Neuronal stem cell (in vitro differentiated cells): Measurements from ENCODE around the gene GABRA1.

ENCODE experiments used
- DNase-seq: peaks from one replicate; pipeline ENCODE4 v3.0.0-alpha.2; 2013; ENCODE audit warnings: low spot score
- H2AFZ ChIP-seq: one replicate; pipeline ENCODE4 v1.6.1; 2013; ENCODE audit warnings: mild to moderate bottlenecking, low read length, inconsistent platforms
- H2AK5ac ChIP-seq: 2 replicates; pipeline ENCODE4 v1.6.1; 2013; ENCODE audit warnings: low read depth, mild to moderate bottlenecking, inconsistent platforms, low read length, moderate library complexity, mixed read lengths
- H2BK120ac ChIP-seq: 2 replicates; pipeline ENCODE4 v1.6.1; 2013; ENCODE audit warnings: low read depth, mild to moderate bottlenecking, inconsistent platforms, low read length, moderate library complexity, mixed read lengths
- H2BK12ac ChIP-seq: one replicate; pipeline ENCODE4 v1.6.1; 2013; ENCODE audit warnings: low read length, inconsistent platforms
- H2BK15ac ChIP-seq: 2 replicates; pipeline ENCODE4 v1.6.1; 2013; ENCODE audit warnings: mild to moderate bottlenecking, low read length, inconsistent platforms, mixed read lengths
- H2BK5ac ChIP-seq: one replicate; pipeline ENCODE4 v1.6.1; 2013; ENCODE audit warnings: inconsistent platforms, mild to moderate bottlenecking, low read length, moderate library complexity
- H3K14ac ChIP-seq: one replicate; pipeline ENCODE4 v1.6.1; 2013; ENCODE audit warnings: low read length, inconsistent platforms
- H3K18ac ChIP-seq: 2 replicates; pipeline ENCODE4 v1.6.1; 2013; ENCODE audit warnings: low read length, inconsistent platforms
- H3K23ac ChIP-seq: 2 replicates; pipeline ENCODE4 v1.6.1; 2013; ENCODE audit warnings: low read depth, mild to moderate bottlenecking, mixed read lengths, low read length, inconsistent platforms; ENCODE audit not compliant: poor library complexity
- H3K27ac ChIP-seq: replicated peaks from 3 replicates; pipeline ENCODE4 v1.5.1; 2013; ENCODE audit warnings: low read length, inconsistent platforms
- H3K27me3 ChIP-seq, 3 experiments: 2 replicates each; pipeline ENCODE4 v1.6.1; 2013; ENCODE audit warnings: low read length in 3 of 3, mild to moderate bottlenecking in 2 of 3, inconsistent platforms in 1 of 3, low read depth in 1 of 3, mixed read lengths in 1 of 3, moderate library complexity in 1 of 3; ENCODE audit not compliant: control insufficient read depth in 3 of 3, insufficient read depth in 3 of 3
- H3K36me3 ChIP-seq, 2 donors: replicated peaks in 1 of 2; 2 replicates each; pipeline ENCODE4 v1.6.1; 2013; ENCODE audit warnings: low read length in 2 of 2; ENCODE audit not compliant: control insufficient read depth in 2 of 2, insufficient read depth in 2 of 2
- H3K4ac ChIP-seq: 2 replicates; pipeline ENCODE4 v1.6.1; 2013; ENCODE audit warnings: inconsistent platforms, mild to moderate bottlenecking, low read length, moderate library complexity
- H3K4me1 ChIP-seq, 2 donors: 1 replicate in 1 of 2; 2 replicates in 1 of 2; pipeline ENCODE4 v1.6.1; 2013; ENCODE audit warnings: low read length in 2 of 2, low read depth in 1 of 2; ENCODE audit not compliant: control insufficient read depth in 2 of 2, insufficient read depth in 1 of 2
- H3K4me2 ChIP-seq: one replicate; pipeline ENCODE4 v1.6.1; 2013; ENCODE audit warnings: mild to moderate bottlenecking, low read length, inconsistent platforms; ENCODE audit not compliant: insufficient read depth, poor library complexity, severe bottlenecking
- H3K4me3 ChIP-seq, 2 donors: 2 replicates each; pipeline ENCODE4 v1.5.1; 2013; ENCODE audit warnings: low read length in 2 of 2, mild to moderate bottlenecking in 2 of 2, inconsistent platforms in 1 of 2, moderate library complexity in 1 of 2
- H3K79me1 ChIP-seq: one replicate; pipeline ENCODE4 v1.6.1; 2013; ENCODE audit warnings: low read depth, mild to moderate bottlenecking, inconsistent platforms, low read length, moderate library complexity
- H3K9ac ChIP-seq: one replicate; pipeline ENCODE4 v1.6.1; 2013; ENCODE audit warnings: mild to moderate bottlenecking, low read depth, low read length, inconsistent platforms; ENCODE audit not compliant: poor library complexity
- H3K9me3 ChIP-seq, 2 donors: replicated peaks in 1 of 2; 2 replicates each; pipeline versions ENCODE3 to v1.6.1; 2013; ENCODE audit warnings: low read length in 2 of 2, mild to moderate bottlenecking in 2 of 2, inconsistent platforms in 1 of 2, low read depth in 1 of 2, mixed read lengths in 1 of 2, moderate library complexity in 1 of 2; ENCODE audit not compliant: control insufficient read depth in 2 of 2, insufficient read depth in 1 of 2
- H4K8ac ChIP-seq: one replicate; pipeline ENCODE4 v1.6.1; 2013; ENCODE audit warnings: low read depth, mild to moderate bottlenecking, inconsistent platforms, low read length, moderate library complexity
- H4K91ac ChIP-seq: one replicate; pipeline ENCODE4 v1.6.1; 2013; ENCODE audit warnings: low read length, low read depth, mild to moderate bottlenecking, inconsistent platforms; ENCODE audit not compliant: poor library complexity
- WGBS, 2 donors: extraction: QIAGEN DNeasy Blood & Tissue Kit; methylation state at CpG; one replicate each; pipeline ENCODE4 v1.1.7; 2013; ENCODE audit warnings: missing lambda C conversion rate in 2 of 2, mixed read lengths in 1 of 2; ENCODE audit not compliant: insufficient read length in 2 of 2, insufficient replicate concordance in 1 of 2; ENCODE audit errors: extremely low coverage in 2 of 2; 5-methylcytosine and 5-hydroxymethylcytosine counted together

Gene GABRA1

GRCh38 chr5:161944974-161945373 is 97.1 kb downstream of the GABRA1 start:
- H4K8ac ChIP-seq = no peak overlapping the region
- H3K14ac ChIP-seq = no peak overlapping the region
- H3K4me3 ChIP-seq = no peak overlapping the region
- WGBS, 2 donors = no CpG with 5 or more reads among the region's 1 CpG
- no peaks in the 10 kb centered on the region for H3K4me1 ChIP-seq
- H2AK5ac ChIP-seq = no peak overlapping the region
- H2BK15ac ChIP-seq = no peak overlapping the region
- DNase-seq = no peak
- H3K27ac ChIP-seq = no peak overlapping the region
- H4K91ac ChIP-seq = no peak overlapping the region
- no peak overlapping the region for H2AFZ ChIP-seq
- no peak overlapping the region for H2BK120ac ChIP-seq
- H3K4ac ChIP-seq = no peak overlapping the region
- no peak overlapping the region for H2BK12ac ChIP-seq
- H3K23ac ChIP-seq = no peak overlapping the region
- H3K36me3 ChIP-seq = no peaks in the 10 kb centered on the region
- H3K79me1 ChIP-seq = no peaks in the 10 kb centered on the region
- no peak overlapping the region for H2BK5ac ChIP-seq
- H3K18ac ChIP-seq = no peak overlapping the region
- no peaks in the 10 kb centered on the region for H3K27me3 ChIP-seq
- H3K4me2 ChIP-seq = no peak overlapping the region
- H3K9me3 ChIP-seq = no peaks in the 10 kb centered on the region
- H3K9ac ChIP-seq = no peak overlapping the region

- Histone ChIP-seq H2AK5ac (no peak overlapping the region), H3K4me2 (no peak overlapping the region), H3K4ac (no peak overlapping the region), H4K91ac (no peak overlapping the region), H3K79me1 (no peaks in the 10 kb centered on the region), H3K27me3 (no peaks in the 10 kb centered on the region), H2BK15ac (no peak overlapping the region), H2BK5ac (no peak overlapping the region), H4K8ac (no peak overlapping the region), H3K9ac (no peak overlapping the region), H2BK120ac (no peak overlapping the region), H3K9me3 (no peaks in the 10 kb centered on the region), H3K14ac (no peak overlapping the region), H3K23ac (no peak overlapping the region), H2AFZ (no peak overlapping the region), H3K4me3 (no peak overlapping the region), H3K4me1 (no peaks in the 10 kb centered on the region), H3K36me3 (no peaks in the 10 kb centered on the region), H3K18ac (no peak overlapping the region), H2BK12ac (no peak overlapping the region), H3K27ac (no peak overlapping the region)
- WGBS, 2 donors = no CpG with 5 or more reads among the region's 4 CpGs
- no peak for DNase-seq
These were observed 99.0 kb downstream of the GABRA1 start for GRCh38 chr5:161946911-161947310.
